GM18499 (cell line): ENCODE data around the gene TYRP1.
"Not testable (repeated sequence)": the region's sequence is repeated elsewhere in the genome, so short reads cannot be mapped to it uniquely, and the experiment has no call there.

Experiments
- ATAC-seq: cut with Tn5 transposase; IDR thresholded peaks from one replicate; pipeline ENCODE4 v1.9.1; 2021; ENCODE audit warnings: moderate number of reproducible peaks; ENCODE audit not compliant: insufficient read depth, unreplicated experiment

TYRP1 gene

GRCh38 chr9:12693141-12693540 is at the start of gene TYRP1:
TYRP1 (plus strand) TSS chr9:12693385; CDS start chr9:12693997, 612 bp downstream.
- no peak for ATAC-seq

GRCh38 chr9:12643686-12644085 is 49.5 kb upstream of the TYRP1 start:
- ATAC-seq, result no peak

GRCh38 chr9:12648925-12649324 is 44.3 kb upstream of the TYRP1 start:
- no peak for ATAC-seq

- ATAC-seq, result no peak
Measured at GRCh38 chr9:12651125-12651524, 42.1 kb upstream of the TYRP1 start.

- ATAC-seq, result no peak
Measured at GRCh38 chr9:12652973-12653372, 40.2 kb upstream of the TYRP1 start.

DNA sequence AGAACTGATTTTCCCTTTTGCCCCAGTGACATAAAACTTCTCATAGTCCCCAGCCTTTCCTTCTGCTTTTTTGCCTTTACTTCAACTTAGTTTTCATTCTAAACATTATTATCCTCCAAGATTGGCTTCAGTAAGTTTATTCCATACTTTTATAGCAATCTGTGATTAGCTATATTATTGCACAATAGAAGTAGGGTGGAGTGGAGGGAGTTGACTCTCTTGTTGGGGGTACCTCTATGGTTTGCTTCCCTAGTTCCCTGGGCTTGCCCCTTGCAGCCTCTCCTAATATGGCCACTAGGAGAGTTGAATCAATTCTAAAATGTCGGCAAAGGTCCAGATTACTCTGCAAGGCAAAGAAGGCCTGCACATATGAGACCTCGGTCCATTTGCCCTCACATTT is 36.4 kb upstream of the TYRP1 start:
- ATAC-seq, result no peak

GRCh38 chr9:12657233-12657632 is 36.0 kb upstream of the TYRP1 start:
- no peak for ATAC-seq

DNA sequence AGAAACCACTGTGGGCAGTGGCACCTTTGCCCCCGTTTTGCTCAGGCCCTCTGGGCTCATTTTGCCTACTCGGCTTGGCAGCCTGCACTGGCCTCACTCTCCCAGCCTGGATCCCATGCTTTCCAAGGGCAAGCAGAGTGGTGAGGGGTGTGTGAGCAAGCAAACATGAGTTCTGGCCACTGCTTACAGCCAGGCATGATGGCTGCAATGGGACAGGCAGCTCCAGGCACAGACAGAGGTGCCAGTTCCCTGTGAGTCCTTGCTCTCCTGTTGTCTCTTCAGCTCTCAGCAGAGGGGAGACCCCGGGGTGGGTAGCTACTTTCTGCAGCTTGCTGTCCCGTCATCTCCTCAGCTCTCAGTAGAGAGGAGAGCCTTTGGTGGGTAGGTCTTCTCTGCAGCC is 35.2 kb upstream of the TYRP1 start:
- ATAC-seq, result no peak

GRCh38 chr9:12658531-12659209 is 34.5 kb upstream of the TYRP1 start:
- ATAC-seq, result no peak

GRCh38 chr9:12659220-12659619 is 34.0 kb upstream of the TYRP1 start:
- ATAC-seq, result no peak

- no peak for ATAC-seq
Measured at GRCh38 chr9:12666813-12667212, 26.4 kb upstream of the TYRP1 start.

GRCh38 chr9:12667892-12668291 is 25.3 kb upstream of the TYRP1 start:
- ATAC-seq, result no peak

- no peak for ATAC-seq
Measured at GRCh38 chr9:12670006-12670405, 23.2 kb upstream of the TYRP1 start.

- ATAC-seq, result no peak
Measured at GRCh38 chr9:12674961-12675360, 18.2 kb upstream of the TYRP1 start.

GRCh38 chr9:12677462-12678126 is 15.6 kb upstream of the TYRP1 start:
- ATAC-seq, result not testable (repeated sequence)

GRCh38 chr9:12680341-12680740 is 12.8 kb upstream of the TYRP1 start:
- ATAC-seq, result no peak

DNA sequence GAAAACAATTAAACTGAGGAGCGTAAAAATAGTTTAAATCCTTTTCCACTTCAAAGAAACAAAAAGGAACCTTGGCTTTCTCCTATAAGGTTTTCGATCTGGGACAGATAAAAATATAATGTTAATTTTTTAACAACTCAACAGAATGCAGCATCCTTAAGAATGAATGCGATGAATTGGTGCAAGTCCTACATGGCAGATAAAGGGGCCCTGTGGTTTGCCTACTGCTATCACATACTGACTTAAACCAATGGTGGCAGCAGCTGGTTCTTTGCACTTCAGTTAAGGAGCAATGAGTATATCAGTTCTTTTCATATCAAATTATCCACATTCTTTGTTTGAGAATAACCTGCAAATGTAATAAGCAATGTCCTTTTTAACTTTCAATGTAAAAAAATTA is 12.4 kb upstream of the TYRP1 start:
- no peak for ATAC-seq

DNA sequence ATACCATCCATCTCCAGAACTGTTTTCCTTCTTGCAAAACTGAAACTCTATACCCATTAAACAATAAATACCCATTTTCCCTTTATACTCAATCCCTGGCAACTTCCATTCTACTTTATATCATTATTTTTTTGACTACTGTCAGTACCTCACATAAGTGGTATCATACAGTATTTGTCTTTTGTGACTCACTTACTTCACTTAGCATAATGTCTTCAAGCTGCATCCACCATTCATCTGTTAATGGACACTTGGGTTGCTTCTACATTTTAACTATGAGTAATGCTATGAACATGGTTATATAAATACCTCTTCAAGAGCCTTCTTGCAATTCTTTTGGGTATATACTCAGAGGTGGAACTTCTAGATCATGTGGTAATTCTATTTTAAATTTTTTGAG is 11.6 kb upstream of the TYRP1 start:
- ATAC-seq, result no peak

- ATAC-seq, result no peak
Measured at GRCh38 chr9:12684974-12685373, 8.2 kb upstream of the TYRP1 start.

GRCh38 chr9:12689233-12689632 is 4.0 kb upstream of the TYRP1 start:
- ATAC-seq, result no peak

- ATAC-seq, result no peak
Measured at GRCh38 chr9:12694013-12694412, 828 bp downstream of the TYRP1 start.

DNA sequence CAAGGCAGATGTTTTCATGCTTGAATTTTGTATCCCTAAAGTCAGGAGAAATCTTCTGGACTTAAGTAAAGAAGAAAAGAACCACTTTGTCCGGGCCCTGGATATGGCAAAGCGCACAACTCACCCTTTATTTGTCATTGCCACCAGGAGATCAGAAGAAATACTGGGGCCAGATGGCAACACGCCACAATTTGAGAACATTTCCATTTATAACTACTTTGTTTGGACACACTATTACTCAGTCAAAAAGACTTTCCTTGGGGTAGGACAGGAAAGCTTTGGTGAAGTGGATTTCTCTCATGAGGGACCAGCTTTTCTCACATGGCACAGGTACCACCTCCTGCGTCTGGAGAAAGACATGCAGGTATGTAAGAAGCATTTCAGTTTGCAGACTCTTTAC is 2.3 kb downstream of the TYRP1 start:
- ATAC-seq, result no peak
